ENCODE results near the gene SH3TC1. TPM values are rescaled to one million over a fixed set of nuclear protein-coding genes. Genes with fewer than 3 reads are reported as not detected.

The SH3TC1 gene
- total and polyA plus RNA-seq, 10 of the 15 experiments (the other 5 are each of a cell fraction or from before 2014, with no cell fraction given) = 0.19 to 47.0 (median 18.4) TPM

- POLR2A ChIA-PET = interaction anchor here (0.7 kb wide), 1 partner anchor 52 kb away, joined by 3 read pairs; no protein-coding TSS in a partner anchor
- RAD21 ChIA-PET (ENCODE audit: unreplicated experiment) = no interaction called here
Observed at GRCh38 chr4:8254076-8254475, 55.0 kb downstream of the SH3TC1 start.

More at GRCh38 chr4:8254076-8254475, 55.0 kb downstream of the SH3TC1 start:
- Histone ChIP-seq H3K36me3 (ENCODE audit: control insufficient read depth in 2 of 2, insufficient read depth in 2 of 2, low read length in 1 of 2) (no peaks in the 10 kb centered on the region), H3K4me3 (no peak overlapping the region), H3K27me3 (replicated peaks in 1 of 2; ENCODE audit: control insufficient read depth in 2 of 2, insufficient read depth in 2 of 2, low read length in 1 of 2) (no peaks in the 10 kb centered on the region; a peak in 1 of 4 replicates), H3K79me2 (ENCODE audit: control insufficient read depth, insufficient read depth, low read length) (no peaks in the 10 kb centered on the region), H3K9me3 (replicated peaks; ENCODE audit: control insufficient read depth, insufficient read depth, low read length) (no peaks in the 10 kb centered on the region), H4K20me1 (ENCODE audit: control insufficient read depth, insufficient read depth) (no peaks in the 10 kb centered on the region), H3K4me1 (ENCODE audit: control insufficient read depth, insufficient read depth, low read length) (no peaks in the 10 kb centered on the region), H3K4me2 (ENCODE audit: control insufficient read depth, insufficient read depth) (no peak overlapping the region), H3K27ac (ENCODE audit: control insufficient read depth, insufficient read depth) (no peak overlapping the region), H3K9ac (ENCODE audit: control insufficient read depth, insufficient read depth, low read length) (no peak overlapping the region), H2AFZ (ENCODE audit: control insufficient read depth, low read depth, low read length) (no peak overlapping the region)
- SMC1A ChIA-PET (ENCODE audit: uncharacterized antibody, unreplicated experiment) = no interaction called here
- CTCF ChIA-PET = no interaction called here
- ATAC-seq (no peak), DNase-seq (ENCODE audit: low read depth, low spot score) (no peak), FAIRE-seq (no peak)
- TF ChIP-seq STAT1 (conservative IDR thresholded peaks at IDR 0.05) = no peak
- TF ChIP-seq MTA3 (IDR thresholded peaks at IDR 0.05; ENCODE audit: borderline replicate concordance, low read length) = no peak
- TF ChIP-seq BMI1 (IDR thresholded peaks at IDR 0.05; ENCODE audit: borderline replicate concordance) = no peak
- TF ChIP-seq FOS (IDR thresholded peaks at IDR 0.05; ENCODE audit: borderline replicate concordance, extremely low read depth, insufficient read length) = no peak
- no peak for TF ChIP-seq MLLT1 (IDR thresholded peaks at IDR 0.05)
- no peak for TF ChIP-seq POLR2AphosphoS5 (IDR thresholded peaks at IDR 0.05; ENCODE audit: low read length)
- no peak for TF ChIP-seq CTCF (IDR thresholded peaks at IDR 0.05 in 2 of 3, conservative IDR thresholded peaks at IDR 0.05 in 1 of 3; ENCODE audit: control insufficient read depth in 2 of 3, extremely low read depth in 1 of 3, insufficient read depth in 1 of 3, low read depth in 3 of 3, low read length in 3 of 3)
- TF ChIP-seq HDGF (IDR thresholded peaks at IDR 0.05) = no peak
- no peak for TF ChIP-seq RB1 (IDR thresholded peaks at IDR 0.05; ENCODE audit: borderline replicate concordance)
- TF ChIP-seq ZZZ3 (IDR thresholded peaks at IDR 0.05; ENCODE audit: control insufficient read depth, insufficient read length, low read depth) = no peak
- TF ChIP-seq ZBTB11 (CRISPR knock-in tag; IDR thresholded peaks at IDR 0.05) = no peak
- TF ChIP-seq IRF5 (IDR thresholded peaks at IDR 0.05; ENCODE audit: borderline replicate concordance) = no peak
- no peak for TF ChIP-seq TAF1 (IDR thresholded peaks at IDR 0.05; ENCODE audit: borderline replicate concordance, low read depth, low read length)
- no peak for TF ChIP-seq POU2F2 (IDR thresholded peaks at IDR 0.05; ENCODE audit: borderline replicate concordance, low read depth, low read length)
- 66% methylated on average over 6 of the region's 6 CpGs for WGBS (ENCODE audit: insufficient coverage, insufficient replicate concordance, low lambda C conversion rate, missing lambda C conversion rate)
- no TSS peak for BruUV-seq (replicated peaks)
- in situ Hi-C loops (cut with MboI) = no loop called here
- intact Hi-C loops (cut with micrococcal nuclease; ENCODE audit: unreplicated experiment) = no loop called here

Data from GM12878 (cell line).